GM20000 (cell line): ENCODE measurements around the gene RCOR1.
"Not testable (repeated sequence)": the region's sequence is repeated elsewhere in the genome, so short reads cannot be mapped to it uniquely, and the experiment has no call there.

Experiments
- DNase-seq: peaks from one replicate; pipeline ENCODE4 v3.0.0; 2012; ENCODE audit warnings: low spot score
- CTCF ChIP-seq: IDR thresholded peaks from 2 replicates; pipeline ENCODE4 v1.5.1; 2012; ENCODE audit warnings: mild to moderate bottlenecking, control low read depth; ENCODE audit errors: extremely low read depth, missing control alignments

RCOR1 gene

GRCh38 chr14:102565331-102565887, 27.0 kb upstream of the RCOR1 start:
- DNase-seq: no peak
- no peak for TF ChIP-seq CTCF

GRCh38 chr14:102565959-102566358, 26.5 kb upstream of the RCOR1 start:
- no peak for DNase-seq
- TF ChIP-seq CTCF: no peak

GRCh38 chr14:102568115-102568614, 24.3 kb upstream of the RCOR1 start:
- no peak for DNase-seq
- no peak for TF ChIP-seq CTCF

GRCh38 chr14:102570334-102570995, 22.0 kb upstream of the RCOR1 start:
- no peak for DNase-seq
- no peak for TF ChIP-seq CTCF

GRCh38 chr14:102571043-102571442, 21.4 kb upstream of the RCOR1 start:
- DNase-seq: no peak
- no peak for TF ChIP-seq CTCF

- no peak for TF ChIP-seq CTCF
These were observed 20.9 kb upstream of the RCOR1 start for GRCh38 chr14:102571478-102572042.

GRCh38 chr14:102573161-102573560, 19.3 kb upstream of the RCOR1 start:
- not testable (repeated sequence) for DNase-seq

More at GRCh38 chr14:102571478-102572042, 20.9 kb upstream of the RCOR1 start:
- DNase-seq: no peak
